ENCODE results near the gene PEX3.

The PEX3 gene, protein sequence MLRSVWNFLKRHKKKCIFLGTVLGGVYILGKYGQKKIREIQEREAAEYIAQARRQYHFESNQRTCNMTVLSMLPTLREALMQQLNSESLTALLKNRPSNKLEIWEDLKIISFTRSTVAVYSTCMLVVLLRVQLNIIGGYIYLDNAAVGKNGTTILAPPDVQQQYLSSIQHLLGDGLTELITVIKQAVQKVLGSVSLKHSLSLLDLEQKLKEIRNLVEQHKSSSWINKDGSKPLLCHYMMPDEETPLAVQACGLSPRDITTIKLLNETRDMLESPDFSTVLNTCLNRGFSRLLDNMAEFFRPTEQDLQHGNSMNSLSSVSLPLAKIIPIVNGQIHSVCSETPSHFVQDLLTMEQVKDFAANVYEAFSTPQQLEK

DNA sequence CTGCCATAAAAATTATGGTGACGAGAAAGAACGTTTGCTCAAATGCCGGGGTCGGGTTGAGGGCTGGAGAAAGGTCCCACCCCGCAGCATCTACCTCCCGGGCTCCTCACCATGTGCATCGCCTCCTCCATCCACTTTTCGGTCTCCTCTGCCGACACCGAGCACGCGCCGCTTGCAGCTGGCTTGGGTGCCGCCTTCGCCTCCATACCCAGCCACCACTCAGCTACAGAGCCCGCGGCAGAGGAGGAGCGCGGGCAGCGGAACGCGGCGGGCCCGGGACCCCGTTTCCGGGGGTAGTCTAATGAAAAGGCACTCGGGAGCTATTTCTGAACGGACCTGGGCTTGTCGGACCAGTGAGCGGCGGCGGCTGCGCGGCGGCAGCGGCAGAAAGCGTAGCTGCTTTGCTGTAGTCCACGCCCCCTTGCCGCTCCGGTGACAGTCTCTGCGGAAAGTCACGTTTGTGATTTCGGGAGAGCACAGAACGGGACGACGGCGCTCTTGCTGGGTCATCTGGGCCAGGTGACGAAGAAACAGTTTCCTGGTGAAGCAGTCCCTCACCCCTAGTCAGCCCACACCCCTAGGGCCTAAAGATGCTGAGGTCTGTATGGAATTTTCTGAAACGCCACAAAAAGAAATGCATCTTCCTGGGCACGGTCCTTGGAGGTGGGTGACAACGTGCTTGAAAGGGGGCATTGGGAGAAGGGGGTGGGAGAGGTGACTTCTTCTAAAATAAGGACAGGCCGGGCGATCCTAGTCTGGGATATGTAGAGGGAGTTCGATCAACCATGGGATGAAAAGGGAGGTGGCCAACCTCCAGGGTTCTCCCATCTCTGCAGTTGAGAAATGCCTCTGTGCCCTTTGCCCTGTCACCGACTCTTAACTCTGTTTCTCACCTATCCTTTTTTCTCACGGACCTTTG, at the start of gene PEX3, which contains the start of gene ADAT2:
TSS of gene PEX3 (plus strand) at position 353 of the 919 bp plus-strand sequence. CDS start at position 591, 238 bp downstream.
TSS of gene ADAT2 (minus strand) at position 243 of the 919 bp plus-strand sequence. CDS start at position 206, 37 bp downstream.
- DNase-seq (ENCODE audit: low read depth in 2 of 2): peak; percentile 90 to 92

DNA sequence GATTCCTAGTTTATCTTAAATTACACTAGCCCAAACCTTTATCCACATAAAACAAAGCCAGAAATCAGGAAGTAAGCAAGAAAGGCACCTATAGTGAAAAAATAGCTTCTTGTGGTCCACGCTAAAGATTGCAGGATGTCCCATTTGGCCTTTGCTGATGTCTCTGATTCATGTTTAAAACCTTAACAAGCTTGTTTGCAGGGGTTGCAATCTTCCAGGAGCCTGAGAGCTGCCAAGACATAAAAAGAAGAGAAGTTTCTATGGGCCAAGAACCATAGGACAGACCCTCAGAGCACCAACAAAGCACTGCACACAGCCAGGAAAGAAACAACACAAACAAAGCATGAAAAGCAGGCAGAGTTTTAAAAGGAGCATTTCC, 49.5 kb upstream of the PEX3 start:
- no peak for DNase-seq (ENCODE audit: low read depth in 2 of 2)

GRCh38 chr6:143401636-143402370, 48.8 kb upstream of the PEX3 start:
- no peak for DNase-seq (ENCODE audit: low read depth in 2 of 2)

- no peak for DNase-seq (ENCODE audit: low read depth in 2 of 2)
Observed at GRCh38 chr6:143402721-143403336, 47.8 kb upstream of the PEX3 start.

DNA sequence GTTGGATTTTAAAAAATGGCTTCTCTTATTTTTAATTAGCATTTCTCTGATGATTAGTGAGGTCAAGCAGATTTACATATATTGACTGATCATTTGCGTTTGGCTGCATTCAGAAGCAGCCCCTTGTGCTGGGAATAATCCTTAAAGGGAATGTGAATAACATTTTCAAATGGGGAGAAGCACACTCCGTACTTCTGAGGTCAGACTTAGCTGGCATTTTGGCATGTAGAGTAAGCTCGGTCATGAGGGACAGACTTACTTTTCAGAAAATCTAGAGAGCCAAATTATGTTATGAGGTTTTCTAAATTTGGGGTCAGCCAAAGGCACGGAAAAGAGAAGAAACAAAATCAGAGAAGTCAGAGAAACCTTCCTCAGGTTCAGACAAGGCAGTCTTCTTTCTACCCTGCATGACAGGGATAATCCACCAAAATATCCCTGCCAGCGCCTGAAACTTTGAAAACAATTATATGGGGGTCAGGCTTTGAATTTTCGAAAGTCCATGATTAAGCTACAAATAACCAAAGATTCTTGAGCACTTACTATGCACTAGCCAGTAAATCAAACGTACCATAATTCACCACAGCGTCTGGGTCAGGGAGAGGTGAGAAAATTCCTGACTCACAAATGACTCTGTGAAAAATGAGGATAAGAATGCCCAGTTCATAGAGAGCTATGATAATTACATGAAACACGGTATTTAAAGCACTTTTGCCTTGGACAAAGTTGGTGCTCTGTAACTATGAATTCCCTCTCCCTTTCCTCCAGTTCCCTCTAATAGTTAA, 45.0 kb upstream of the PEX3 start:
- no peak for DNase-seq (ENCODE audit: low read depth in 2 of 2)

- no peak for DNase-seq (ENCODE audit: low read depth in 2 of 2)
Observed at GRCh38 chr6:143406673-143407072, 43.9 kb upstream of the PEX3 start.

DNA sequence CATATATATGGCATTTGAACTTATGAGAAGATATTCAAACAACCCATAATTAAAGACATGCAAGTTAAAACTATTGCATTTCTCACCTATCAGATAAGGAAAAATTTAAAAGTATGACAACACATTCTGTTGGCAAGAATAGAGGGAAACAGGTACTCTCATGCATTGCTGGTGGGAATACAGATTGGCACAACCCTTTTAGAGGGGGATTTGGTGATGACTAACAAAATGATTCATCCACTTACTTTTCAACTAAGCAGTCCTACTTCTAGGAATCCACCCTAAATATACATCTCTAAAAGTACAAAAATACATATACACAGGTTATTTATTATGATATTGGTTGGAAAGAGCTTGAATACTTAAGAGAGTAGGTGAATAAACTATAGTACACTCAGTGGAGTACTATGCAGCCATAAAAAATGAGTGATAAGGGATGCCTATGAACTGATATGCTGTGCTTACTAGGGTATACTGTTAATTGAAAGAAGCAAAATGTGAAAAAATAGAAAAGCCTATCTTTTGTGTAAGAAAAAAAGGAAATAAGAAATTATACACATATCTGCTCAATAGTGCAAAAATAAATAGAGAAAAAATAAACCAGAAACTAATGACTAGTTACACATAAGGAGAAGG, 42.3 kb upstream of the PEX3 start:
- no peak for DNase-seq (ENCODE audit: low read depth in 2 of 2)

DNA sequence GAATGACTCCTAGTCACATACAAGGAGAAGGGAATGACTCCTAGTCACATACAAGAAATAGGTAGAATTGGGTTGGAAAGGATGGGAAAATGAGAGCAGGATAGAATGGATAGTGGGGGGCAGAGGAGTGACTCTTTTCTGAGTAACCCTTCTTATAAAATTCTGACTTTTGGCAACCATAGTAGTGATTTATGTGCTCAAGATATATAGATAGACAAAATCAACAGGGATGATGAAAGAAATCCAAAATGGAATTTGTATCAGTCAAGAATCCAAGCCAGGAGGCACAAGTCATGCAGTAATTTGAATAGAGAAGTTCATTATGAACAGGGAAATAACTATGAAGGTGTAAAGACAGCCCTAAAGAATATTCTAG, 41.8 kb upstream of the PEX3 start:
- DNase-seq (ENCODE audit: low read depth in 2 of 2): no peak

GRCh38 chr6:143410859-143411270, 39.7 kb upstream of the PEX3 start:
- DNase-seq (ENCODE audit: low read depth in 2 of 2): no peak

- no peak for DNase-seq (ENCODE audit: low read depth in 2 of 2)
Observed at GRCh38 chr6:143414769-143415168, 35.8 kb upstream of the PEX3 start.

DNA sequence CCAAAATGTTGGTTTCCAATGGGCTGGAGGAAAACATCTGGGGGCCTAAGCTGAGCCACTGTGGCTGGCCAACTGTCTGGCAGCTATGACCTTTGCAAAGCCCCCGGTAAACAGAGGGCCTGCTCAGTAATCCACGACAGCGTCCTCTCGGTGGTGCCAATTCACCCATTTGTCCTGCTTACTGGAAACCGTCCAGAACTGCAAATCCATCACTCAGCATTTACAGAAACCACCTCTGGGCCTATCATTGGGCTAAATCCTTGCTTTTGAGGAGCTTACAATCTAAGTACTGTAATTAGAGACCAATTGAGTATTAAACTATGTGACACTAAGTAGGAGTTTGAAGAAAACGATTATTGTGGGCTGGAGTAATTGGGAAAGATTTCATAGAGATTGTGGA, 31.1 kb upstream of the PEX3 start:
- no peak for DNase-seq (ENCODE audit: low read depth in 2 of 2)

- no peak for DNase-seq (ENCODE audit: low read depth in 2 of 2)
Observed at GRCh38 chr6:143426026-143426425, 24.6 kb upstream of the PEX3 start.

- DNase-seq (ENCODE audit: low read depth in 2 of 2): peak; percentile 35 to 48
Observed at GRCh38 chr6:143427109-143427817, 23.3 kb upstream of the PEX3 start.

DNA sequence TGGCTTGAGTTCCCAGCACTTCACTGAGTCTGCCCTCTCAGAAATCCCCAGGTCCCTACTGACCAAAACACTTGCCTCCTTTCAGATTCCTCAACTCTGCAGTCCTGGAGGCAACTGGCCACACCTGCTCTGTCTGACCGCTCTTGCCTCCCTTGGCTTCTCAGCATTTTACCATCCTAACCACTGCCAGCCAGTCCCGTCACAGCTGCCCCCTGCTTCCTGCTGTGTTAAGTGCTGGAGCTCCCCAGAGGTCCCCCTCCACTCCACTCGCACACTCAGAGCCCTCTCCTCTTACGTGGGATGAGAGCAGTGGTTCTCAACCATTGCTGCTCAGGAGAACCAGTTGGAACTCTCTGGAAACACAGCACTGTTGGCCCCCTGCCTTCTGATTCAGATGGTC, 20.6 kb upstream of the PEX3 start:
- DNase-seq (ENCODE audit: low read depth in 2 of 2): no peak

DNA sequence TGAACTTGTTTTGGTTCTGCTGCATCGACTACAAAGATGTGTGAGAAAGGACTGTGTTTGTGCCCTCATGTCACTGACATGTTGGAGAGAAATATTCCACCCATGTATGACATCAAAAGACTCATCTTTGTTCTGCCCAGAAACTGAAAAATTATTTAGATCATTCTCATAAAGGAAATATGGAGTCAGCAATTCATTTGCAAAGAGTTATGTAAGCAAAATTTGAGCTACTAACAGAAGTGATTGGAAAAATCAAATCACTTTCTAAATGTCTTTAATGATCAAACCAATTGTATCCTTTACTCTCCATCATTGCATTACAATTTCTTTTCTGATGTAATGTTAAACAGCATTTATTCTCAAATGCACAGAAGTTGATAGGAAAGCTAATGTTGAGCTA, 19.4 kb upstream of the PEX3 start:
- DNase-seq (ENCODE audit: low read depth in 2 of 2): no peak

DNA sequence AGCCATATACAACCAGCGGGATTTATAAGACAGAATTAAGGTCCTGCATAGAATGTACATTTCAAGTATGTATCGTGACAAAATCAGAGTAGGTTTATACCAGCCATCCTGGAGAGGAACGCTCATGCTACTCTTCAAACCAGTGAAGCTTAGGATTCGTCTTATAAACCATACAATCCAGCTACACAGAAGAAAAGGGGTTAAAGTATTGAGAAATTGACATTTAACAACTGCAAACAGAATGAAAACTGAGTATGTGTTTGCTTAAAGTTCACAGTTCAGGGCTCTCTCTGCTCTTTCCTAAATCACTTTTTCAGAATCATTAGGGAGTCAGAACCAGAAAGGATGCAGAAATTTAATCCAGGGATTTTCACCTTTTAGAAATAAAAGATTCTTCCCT, 18.0 kb upstream of the PEX3 start:
- DNase-seq (ENCODE audit: low read depth in 2 of 2): no peak

DNA sequence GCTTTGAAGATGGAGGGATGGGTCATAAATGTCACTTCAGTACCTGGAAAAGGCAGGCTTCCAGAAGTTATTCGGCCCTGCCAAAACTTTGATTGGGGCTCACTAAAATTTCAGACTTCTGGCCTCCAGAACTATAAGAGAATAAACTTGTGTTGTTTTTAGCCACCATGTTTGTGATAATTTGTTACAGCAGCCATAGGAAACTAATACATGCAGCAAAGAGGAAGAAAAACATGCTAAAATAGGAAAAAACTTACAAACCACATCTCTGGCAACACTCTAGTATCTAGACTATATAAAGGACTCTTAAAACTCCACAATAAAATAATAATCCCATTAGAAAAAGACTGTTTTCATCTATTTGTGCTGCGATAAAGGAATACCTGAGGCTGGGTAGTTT, 9.6 kb upstream of the PEX3 start:
- DNase-seq (ENCODE audit: low read depth in 2 of 2): no peak

DNA sequence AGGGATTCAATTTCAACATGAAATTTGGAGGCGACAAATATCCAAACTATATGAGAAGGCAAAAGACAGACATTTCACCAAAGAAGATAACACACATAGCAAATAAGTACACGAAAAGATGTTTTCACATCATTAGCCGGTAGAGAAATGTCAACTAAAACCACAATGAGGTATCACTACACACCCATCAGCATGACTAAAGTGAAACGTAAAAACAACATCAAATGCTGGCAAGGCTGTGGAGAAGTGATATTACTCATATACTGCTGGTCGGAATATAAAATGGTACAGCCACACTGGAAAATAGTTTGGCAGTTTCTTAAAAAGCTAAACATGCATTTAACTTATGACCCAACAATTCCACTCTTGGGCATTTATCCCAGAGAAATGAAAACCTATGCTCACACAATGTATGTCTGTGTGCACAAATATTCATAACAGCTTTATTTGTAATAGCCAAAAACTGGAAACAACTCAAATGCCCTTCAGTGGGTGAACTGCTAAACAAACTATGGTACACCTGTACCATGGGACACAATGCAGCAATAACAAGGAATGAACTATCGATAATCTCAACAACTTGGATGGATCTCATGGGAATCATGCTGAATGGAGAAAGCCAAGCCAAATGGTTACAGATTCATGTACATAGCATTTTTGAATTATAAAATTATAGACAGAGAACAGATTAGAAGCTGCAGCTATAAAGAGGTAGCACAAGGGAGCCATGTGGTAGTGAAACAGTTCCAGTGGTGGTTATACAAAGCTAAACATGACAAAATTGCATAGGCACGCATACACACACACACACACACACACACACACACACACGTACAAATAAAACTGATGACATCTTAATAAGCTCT, 8.7 kb upstream of the PEX3 start:
- DNase-seq (ENCODE audit: low read depth in 2 of 2): no peak

GRCh38 chr6:143443096-143443495, 7.5 kb upstream of the PEX3 start:
- DNase-seq (ENCODE audit: low read depth in 2 of 2): no peak
